ENCODE measurements around the gene SLIT3.

GRCh38 chr5:169173372-169173771 is 127.6 kb downstream of the SLIT3 start:
- no peak for TF ChIP-seq EZH2 (IDR thresholded peaks at IDR 0.05; ENCODE audit: borderline replicate concordance, low read depth, low read length, severe bottlenecking)
- TF ChIP-seq CTCF (IDR thresholded peaks at IDR 0.05; ENCODE audit: borderline replicate concordance, extremely low read depth, low read length, poor library complexity, severe bottlenecking) = no peak

All from DND-41 (cell line).